ENCODE measurements around the gene SLC24A4. TPM values are rescaled to one million over a fixed set of nuclear protein-coding genes. Genes with fewer than 3 reads are reported as not detected.
A peak's percentile ranks its signal among the peaks of the same experiment; 100 is the strongest.

Gene SLC24A4
- total and polyA plus RNA-seq, 10 donors: 0.29 to 8.9 (median 4.2) TPM

GRCh38 chr14:92323916-92324818 is 1.2 kb downstream of the SLC24A4 start:
- intact Hi-C loops (cut with DNase I; ENCODE audit: low total_unique reads): no loop called here
- TF ChIP-seq POLR2A (IDR thresholded peaks at IDR 0.05) (no peak), POLR2AphosphoS5 (IDR thresholded peaks at IDR 0.05) (no peak), CTCF (IDR thresholded peaks at IDR 0.05 in 8 of 11, conservative IDR thresholded peaks at IDR 0.05 in 3 of 11) (no peak)
- 8 to 18% (median 9%) methylated on average over 12 to 42 of the region's 42 CpGs for WGBS, 5 donors
- Histone ChIP-seq H3K9me3 (no peaks in the 10 kb centered on the region), H3K4me1 (peaks cover 3 to 22% (median 19%) of the 10 kb centered on the region in 6 donors), H3K4me3 (peak overlapping the region in 7 of 8 donors; percentile 32 to 68 (median 41)), H3K27ac (no peak overlapping the region), H3K27me3 (replicated peaks in 1 of 7) (peaks cover 0 to 81% (median 38%) of the 10 kb centered on the region in 7 donors), H3K36me3 (no peaks in the 10 kb centered on the region)
- peak; percentile 53 for DNase-seq

- intact Hi-C loops (cut with DNase I; ENCODE audit: low total_unique reads): no loop called here
- H3K4me3 ChIP-seq: no peak overlapping the region
- TF ChIP-seq POLR2A (IDR thresholded peaks at IDR 0.05) (no peak), CTCF (IDR thresholded peaks at IDR 0.05 in 8 of 11, conservative IDR thresholded peaks at IDR 0.05 in 3 of 11) (no peak), POLR2AphosphoS5 (IDR thresholded peaks at IDR 0.05) (no peak)
- WGBS, 5 donors: 58 to 67% (median 62%) methylated on average over 4 of the region's 4 CpGs
- H3K27me3 ChIP-seq (replicated peaks in 1 of 7): peaks cover 0 to 64% (median 38%) of the 10 kb centered on the region in 7 donors
- peaks cover 3 to 22% (median 19%) of the 10 kb centered on the region in 6 donors for H3K4me1 ChIP-seq
- DNase-seq: no peak
- H3K9me3 ChIP-seq: no peaks in the 10 kb centered on the region
- no peaks in the 10 kb centered on the region for H3K36me3 ChIP-seq
- H3K27ac ChIP-seq: no peak overlapping the region
Measured at GRCh38 chr14:92325835-92326234, 2.9 kb downstream of the SLC24A4 start.

- H3K4me1 ChIP-seq: peaks cover under 1 to 8% (median 6%) of the 10 kb centered on the region in 6 donors
- peaks cover 0 to 35% (median 17%) of the 10 kb centered on the region in 7 donors for H3K27me3 ChIP-seq (replicated peaks in 1 of 7)
- WGBS, 5 donors: 55 to 94% (median 87%) methylated on average over 4 to 8 of the region's 8 CpGs
- no peaks in the 10 kb centered on the region for H3K9me3 ChIP-seq
- H3K36me3 ChIP-seq: no peaks in the 10 kb centered on the region
- no peak overlapping the region for H3K27ac ChIP-seq
- no peak overlapping the region for H3K4me3 ChIP-seq
- no peak for TF ChIP-seq POLR2A (IDR thresholded peaks at IDR 0.05)
- TF ChIP-seq CTCF (IDR thresholded peaks at IDR 0.05 in 8 of 11, conservative IDR thresholded peaks at IDR 0.05 in 3 of 11): no peak
- no peak for TF ChIP-seq POLR2AphosphoS5 (IDR thresholded peaks at IDR 0.05)
- intact Hi-C loops (cut with DNase I; ENCODE audit: low total_unique reads): no loop called here
- no peak for DNase-seq
Measured at GRCh38 chr14:92328664-92329255, 5.8 kb downstream of the SLC24A4 start.

GRCh38 chr14:92334050-92334449 is 11.1 kb downstream of the SLC24A4 start:
- intact Hi-C loops (cut with DNase I; ENCODE audit: low total_unique reads): no loop called here
- Histone ChIP-seq H3K4me3 (no peak overlapping the region), H3K27ac (no peak overlapping the region), H3K4me1 (no peaks in the 10 kb centered on the region), H3K36me3 (no peaks in the 10 kb centered on the region), H3K9me3 (no peaks in the 10 kb centered on the region), H3K27me3 (replicated peaks in 1 of 7) (peaks cover 0 to 5% (median 0%) of the 10 kb centered on the region in 7 donors)
- TF ChIP-seq POLR2A (IDR thresholded peaks at IDR 0.05) (no peak), CTCF (IDR thresholded peaks at IDR 0.05 in 8 of 11, conservative IDR thresholded peaks at IDR 0.05 in 3 of 11) (no peak), POLR2AphosphoS5 (IDR thresholded peaks at IDR 0.05) (no peak)
- DNase-seq: no peak
- 81 to 89% (median 82%) methylated on average over 4 of the region's 4 CpGs for WGBS, 5 donors

Data from spleen (tissue), 11 donors.